Measurements from ENCODE around the gene AGAP3. TPM values are rescaled to one million over a fixed set of nuclear protein-coding genes. Genes with fewer than 3 reads are reported as not detected.

Gene AGAP3
- polyA plus RNA-seq, 1 of the 3 experiments (the other 2 are of a cell fraction), result 126 TPM

- no peak for TF ChIP-seq PBX3 (IDR thresholded peaks at IDR 0.05)
Observed at GRCh38 chr7:151056283-151056665, 30.0 kb upstream of the AGAP3 start (continued).

- ChIA-PET CTCF (interaction anchor here (0.8 to 12.2 kb wide), 11 partner anchors 7 to 158 kb away, joined by 3 to 126 read pairs (median 7); partner anchors contain the start of genes ABCB8, FASTK and TMUB1), POLR2A (interaction anchor here (0.6 to 2.3 kb wide), 3 partner anchors 9 to 1407 kb away, joined by 3 to 11 read pairs (median 3); partner anchors contain the start of genes ASIC3 and TMUB1)
- no peaks in the 10 kb centered on the region for H3K9me3 ChIP-seq
- H3K4me1 ChIP-seq (ENCODE audit: control insufficient read depth in 1 of 2, insufficient read depth in 2 of 2, low read depth in 1 of 2, low read length in 1 of 2), result peaks cover 26 to 46% of the 10 kb centered on the region in 2 experiments
- 45% methylated on average over 29 of the region's 29 CpGs for WGBS (ENCODE audit: low lambda C conversion rate)
- peak overlapping the region; percentile 66 to 99 for H3K4me3 ChIP-seq (ENCODE audit: low read depth in 2 of 2, low read length in 1 of 2)
- no peaks in the 10 kb centered on the region for H3K27me3 ChIP-seq (ENCODE audit: insufficient read depth)
- H3K9ac ChIP-seq, result peak overlapping the region; percentile 68
- H3F3A ChIP-seq (replicated peaks; ENCODE audit: insufficient read depth), result peaks cover 3% of the 10 kb centered on the region
- H4K20me1 ChIP-seq (ENCODE audit: insufficient read depth), result peaks cover 14% of the 10 kb centered on the region
- peak overlapping the region; percentile 85 for H3K4me2 ChIP-seq
- no peaks in the 10 kb centered on the region for H3K9me2 ChIP-seq
- peaks cover 8 to 40% of the 10 kb centered on the region in 2 experiments for H3K36me3 ChIP-seq (replicated peaks in 1 of 2; ENCODE audit: control insufficient read depth in 1 of 2, insufficient read depth in 2 of 2, low read length in 1 of 2)
- DNase-seq, result no peak
- peak overlapping the region; percentile 31 to 73; a peak in 2 of 4 replicates for H3K27ac ChIP-seq (ENCODE audit: low read depth in 2 of 2, low read length in 1 of 2)
- TF ChIP-seq USF2 (IDR thresholded peaks at IDR 0.05; ENCODE audit: borderline replicate concordance, low read depth, low read length), result no peak
- TF ChIP-seq CHD2 (IDR thresholded peaks at IDR 0.05; ENCODE audit: low read length, partially characterized antibody), result no peak
- no peak for TF ChIP-seq EP300 (IDR thresholded peaks at IDR 0.05; ENCODE audit: borderline replicate concordance in 1 of 2, low read depth in 1 of 2, low read length in 1 of 2)
- no peak for TF ChIP-seq RCOR1 (IDR thresholded peaks at IDR 0.05; ENCODE audit: low read length)
- no peak for TF ChIP-seq RXRA (IDR thresholded peaks at IDR 0.05; ENCODE audit: borderline replicate concordance, low read depth)
- 0 out of 2 replicates have a peak, but pooled peaks have one; percentile 13 for TF ChIP-seq FOXJ3 (CRISPR knock-in tag; IDR thresholded peaks at IDR 0.05)
- no peak for TF ChIP-seq TAF1 (IDR thresholded peaks at IDR 0.05; ENCODE audit: borderline replicate concordance, low read depth, low read length)
- peaks cover 44% of the 10 kb centered on the region for H3K79me2 ChIP-seq (ENCODE audit: insufficient read depth)
- no peak overlapping the region; the same call in 1 of the 2 replicates for H2AFZ ChIP-seq (ENCODE audit: low read depth)
Observed at GRCh38 chr7:151056666-151057505, 29.4 kb upstream of the AGAP3 start.

GRCh38 chr7:151057506-151057988 lies 28.7 kb upstream of the AGAP3 start, which contains the start of gene CDK5:
TSS of gene CDK5 (minus strand) at chr7:151057897. CDS start at chr7:151057848, 49 bp downstream.
- Histone ChIP-seq H3K4me1 (ENCODE audit: control insufficient read depth in 1 of 2, insufficient read depth in 2 of 2, low read depth in 1 of 2, low read length in 1 of 2) (peaks cover 28 to 52% of the 10 kb centered on the region in 2 experiments), H3K79me2 (ENCODE audit: insufficient read depth) (peaks cover 51% of the 10 kb centered on the region), H3K4me2 (peak within 1 kb of the TSS; percentile 85), H3K36me3 (replicated peaks in 1 of 2; ENCODE audit: control insufficient read depth in 1 of 2, insufficient read depth in 2 of 2, low read length in 1 of 2) (peaks cover 14 to 41% of the 10 kb centered on the region in 2 experiments), H3F3A (replicated peaks; ENCODE audit: insufficient read depth) (peaks cover 3% of the 10 kb centered on the region), H3K4me3 (ENCODE audit: low read depth in 2 of 2, low read length in 1 of 2) (peak within 1 kb of the TSS; percentile 66 to 99), H4K20me1 (ENCODE audit: insufficient read depth) (peaks cover 21% of the 10 kb centered on the region), H3K27ac (ENCODE audit: low read depth in 2 of 2, low read length in 1 of 2) (peak within 1 kb of the TSS; percentile 95 to 99), H3K9me2 (no peaks in the 10 kb centered on the region), H2AFZ (ENCODE audit: low read depth) (peak within 1 kb of the TSS; percentile 83), H3K9me3 (no peaks in the 10 kb centered on the region), H3K27me3 (ENCODE audit: insufficient read depth) (no peaks in the 10 kb centered on the region), H3K9ac (peak within 1 kb of the TSS; percentile 84)
- peak; percentile 84 for DNase-seq
- ChIA-PET POLR2A (interaction anchor here (0.6 to 2.3 kb wide), 4 partner anchors 10 to 1407 kb away, joined by 3 to 11 read pairs (median 4); partner anchors contain the start of genes ASIC3, FASTK and TMUB1), CTCF (interaction anchor here (0.8 to 12.2 kb wide), 12 partner anchors 8 to 159 kb away, joined by 3 to 126 read pairs (median 7); partner anchors contain the start of genes ABCB8, FASTK and TMUB1)
- WGBS (ENCODE audit: low lambda C conversion rate), result under 1% methylated on average over 30 of the region's 30 CpGs
- TF ChIP-seq POLR2AphosphoS5 (IDR thresholded peaks at IDR 0.05; ENCODE audit: low read depth, low read length), result peak; percentile 39; the same call in 1 of the 2 replicates
- TF ChIP-seq MXI1 (IDR thresholded peaks at IDR 0.05; ENCODE audit: low read depth, low read length), result peak; percentile 62
- no peak for TF ChIP-seq FOXJ3 (CRISPR knock-in tag; IDR thresholded peaks at IDR 0.05)

Measured in SK-N-SH (cell line).